HEK293 (cell line): ENCODE data around the gene PROCA1.
A peak's percentile ranks its signal among the peaks of the same experiment; 100 is the strongest.

Source experiments
- CTCF ChIA-PET: fragments of 350-600 bp; formaldehyde crosslinking; extraction: SDS; loops from one replicate; lab custom pipeline; 2021; ENCODE audit warnings: antibody characterized with exemption; lab: Yijun Ruan, JAX
- POLR2A ChIA-PET: fragments of 300-600 bp; formaldehyde crosslinking; extraction: SDS; loops from one replicate; lab custom pipeline; 2020; ENCODE audit warnings: antibody characterized with exemption, inconsistent platforms; lab: Yijun Ruan, JAX
- H3K27ac ChIP-seq: fragments of 200-500 bp; sonication (Bioruptor generic); 2 replicates; pipeline ENCODE4 v1.5.1; 2014; ENCODE audit warnings: low read depth, low read length, control low read depth, inconsistent platforms; ENCODE audit errors: extremely low read depth
- H3K36me3 ChIP-seq, 2 experiments: fragments of 200-500 bp in 1 of 2; sonication (Bioruptor generic) in 1 of 2; 1 replicate in 1 of 2; 2 replicates in 1 of 2; pipeline ENCODE4 v1.5.1; 2014 to 2017; ENCODE audit warnings: inconsistent platforms in 2 of 2, low read length in 2 of 2; ENCODE audit not compliant: control insufficient read depth in 2 of 2, insufficient read depth in 1 of 2
- H3K4me1 ChIP-seq: fragments of 200-500 bp; sonication (Bioruptor generic); 2 replicates; pipeline ENCODE4 v1.5.1; 2014; ENCODE audit warnings: mild to moderate bottlenecking, low read length, inconsistent platforms; ENCODE audit not compliant: control insufficient read depth, insufficient read depth
- H3K4me3 ChIP-seq: 2 replicates; pipeline ENCODE4 v1.5.1; 2011; ENCODE audit warnings: low read depth, mild to moderate bottlenecking, control low read depth, low read length, moderate library complexity
- H3K9me3 ChIP-seq: fragments of 200-500 bp; sonication (Bioruptor generic); 2 replicates; pipeline ENCODE4 v1.5.1; 2014; ENCODE audit warnings: low read depth, low read length, inconsistent platforms; ENCODE audit not compliant: control insufficient read depth, insufficient read depth
- AEBP2 ChIP-seq: fragments of 450-650 bp; formaldehyde crosslinking; IDR thresholded peaks from 2 replicates; pipeline ENCODE4 v1.5.1; 2016; ENCODE audit warnings: missing biosample characterization, missing genetic modification characterization, borderline replicate concordance
- GFI1B ChIP-seq: fragments of 450-650 bp; formaldehyde crosslinking; IDR thresholded peaks from 2 replicates; pipeline ENCODE4 v1.5.1; 2016; ENCODE audit warnings: missing biosample characterization, missing genetic modification characterization
- HIC1 ChIP-seq: fragments of 450-650 bp; formaldehyde crosslinking; IDR thresholded peaks from 2 replicates; pipeline ENCODE4 v1.5.1; 2016; ENCODE audit warnings: missing biosample characterization, missing genetic modification characterization
- HOXA7 ChIP-seq: sonication (generic); formaldehyde crosslinking; IDR thresholded peaks from 2 replicates; pipeline ENCODE4 v1.8.1; 2022; ENCODE audit warnings: missing genetic modification reagents, borderline replicate concordance
- IKZF3 ChIP-seq: fragments of 450-650 bp; IDR thresholded peaks from 2 replicates; pipeline ENCODE4 v1.5.0; 2018; ENCODE audit warnings: missing biosample characterization, mild to moderate bottlenecking, missing genetic modification characterization, moderate library complexity
- PRDM10 ChIP-seq: fragments of 450-650 bp; formaldehyde crosslinking; IDR thresholded peaks from 2 replicates; pipeline ENCODE4 v1.5.1; 2016; ENCODE audit warnings: missing biosample characterization, missing genetic modification characterization
- SCRT1 ChIP-seq: fragments of 450-650 bp; formaldehyde crosslinking; IDR thresholded peaks from 2 replicates; pipeline ENCODE4 v1.5.1; 2016; ENCODE audit warnings: missing biosample characterization, missing genetic modification characterization, borderline replicate concordance
- SCRT2 ChIP-seq: fragments of 450-650 bp; formaldehyde crosslinking; IDR thresholded peaks from 2 replicates; pipeline ENCODE4 v1.5.1; 2016; ENCODE audit warnings: missing biosample characterization, missing genetic modification characterization
- ZBTB1 ChIP-seq: fragments of 450-650 bp; formaldehyde crosslinking; IDR thresholded peaks from 2 replicates; pipeline ENCODE4 v1.5.1; 2016; ENCODE audit warnings: missing biosample characterization, missing genetic modification characterization
- ZNF398 ChIP-seq: fragments of 450-650 bp; formaldehyde crosslinking; IDR thresholded peaks from 2 replicates; pipeline ENCODE4 v1.5.1; 2017; ENCODE audit warnings: missing biosample characterization, missing genetic modification characterization
- ZNF449 ChIP-seq: fragments of 450-650 bp; formaldehyde crosslinking; IDR thresholded peaks from 2 replicates; pipeline ENCODE4 v1.5.1; 2017; ENCODE audit warnings: missing biosample characterization, mild to moderate bottlenecking, missing genetic modification characterization, moderate library complexity
- ZNF585B ChIP-seq: fragments of 450-650 bp; formaldehyde crosslinking; IDR thresholded peaks from 2 replicates; pipeline ENCODE4 v1.5.1; 2016; ENCODE audit warnings: missing biosample characterization, missing genetic modification characterization
- ZNF600 ChIP-seq: fragments of 450-650 bp; formaldehyde crosslinking; IDR thresholded peaks from 2 replicates; pipeline ENCODE4 v1.5.1; 2016; ENCODE audit warnings: missing biosample characterization, missing genetic modification characterization
- ZNF785 ChIP-seq: fragments of 450-650 bp; formaldehyde crosslinking; IDR thresholded peaks from 2 replicates; pipeline ENCODE4 v1.5.1; 2016; ENCODE audit warnings: missing biosample characterization, missing genetic modification characterization

PROCA1 gene

GRCh38 chr17:28748852-28749515 is 37.3 kb upstream of the PROCA1 start:
- Histone ChIP-seq H3K27ac (no peak overlapping the region), H3K36me3 (peaks cover 7 to 73% of the 10 kb centered on the region in 2 experiments; a peak in 2 of 3 replicates), H3K9me3 (no peaks in the 10 kb centered on the region), H3K4me3 (no peak overlapping the region), H3K4me1 (peaks cover 8% of the 10 kb centered on the region; the same call in 1 of the 2 replicates)
- peak; percentile 82; the same call in 1 of the 2 replicates for TF ChIP-seq HIC1
- no peak for TF ChIP-seq ZNF398
- peak; percentile 97 for TF ChIP-seq ZNF449 (tag by site-specific recombination)
- peak; percentile 12; the same call in 1 of the 2 replicates for TF ChIP-seq IKZF3 (tag by site-specific recombination)
- ChIA-PET CTCF (interaction anchor here (0.5 to 16.7 kb wide), 17 partner anchors 9 to 368 kb away, joined by 3 to 445 read pairs (median 4); partner anchors contain the start of genes DHRS13, NEK8, PROCA1 and RPL23A), POLR2A (interaction anchor here (1.1 to 14.1 kb wide), 5 partner anchors 12 to 30 kb away, joined by 3 to 448 read pairs (median 3); partner anchors contain the start of genes NEK8, RPL23A and TLCD1)

- CTCF ChIA-PET: interaction anchor here (0.8 to 16.7 kb wide), 6 partner anchors 14 to 205 kb away, joined by 3 to 445 read pairs (median 16); partner anchors contain the start of genes NEK8, RPL23A and TLCD1
- POLR2A ChIA-PET: interaction anchor here (1.1 to 14.1 kb wide), 5 partner anchors 11 to 29 kb away, joined by 3 to 448 read pairs (median 17); partner anchors contain the start of genes NEK8, RPL23A and TLCD1
- H3K4me1 ChIP-seq: peaks cover 8% of the 10 kb centered on the region; the same call in 1 of the 2 replicates
- H3K27ac ChIP-seq: no peak overlapping the region
- H3K36me3 ChIP-seq: peaks cover 7 to 73% of the 10 kb centered on the region in 2 experiments; a peak in 2 of 3 replicates
- peak; percentile 21; the same call in 1 of the 2 replicates for TF ChIP-seq SCRT2
- no peak for TF ChIP-seq ZBTB1 (tag by site-specific recombination)
- H3K4me3 ChIP-seq: no peak overlapping the region
- H3K9me3 ChIP-seq: no peaks in the 10 kb centered on the region
Measured at GRCh38 chr17:28747801-28748750, 36.4 kb upstream of the PROCA1 start.

- Histone ChIP-seq H3K9me3 (no peaks in the 10 kb centered on the region), H3K27ac (no peak overlapping the region), H3K4me3 (no peak overlapping the region), H3K36me3 (peaks cover 7 to 69% of the 10 kb centered on the region in 2 experiments; a peak in 2 of 3 replicates), H3K4me1 (peaks cover 11% of the 10 kb centered on the region; the same call in 1 of the 2 replicates)
- ChIA-PET POLR2A (interaction anchor here (6.4 to 14.1 kb wide), 2 partner anchors 21 to 27 kb away, joined by 64 to 448 read pairs; partner anchors contain the start of genes NEK8, RPL23A and TLCD1), CTCF (interaction anchor here (0.6 to 16.7 kb wide), 4 partner anchors 16 to 206 kb away, joined by 3 to 445 read pairs (median 90); partner anchors contain the start of genes NEK8, RPL23A and TLCD1)
- TF ChIP-seq ZNF585B (no peak), PRDM10 (tag by site-specific recombination) (peak; percentile 48), ZNF600 (tag by site-specific recombination) (no peak), HOXA7 (CRISPR knock-in tag) (no peak), GFI1B (tag by site-specific recombination) (no peak), ZNF785 (tag by site-specific recombination) (no peak), AEBP2 (tag by site-specific recombination) (no peak), SCRT1 (tag by site-specific recombination) (no peak)
Measured at GRCh38 chr17:28747051-28747691, 35.5 kb upstream of the PROCA1 start.
